ENCODE results near the gene TMPRSS2.
"Not testable (repeated sequence)": the region's sequence is repeated elsewhere in the genome, so short reads cannot be mapped to it uniquely, and the experiment has no call there.

TMPRSS2 gene

DNA sequence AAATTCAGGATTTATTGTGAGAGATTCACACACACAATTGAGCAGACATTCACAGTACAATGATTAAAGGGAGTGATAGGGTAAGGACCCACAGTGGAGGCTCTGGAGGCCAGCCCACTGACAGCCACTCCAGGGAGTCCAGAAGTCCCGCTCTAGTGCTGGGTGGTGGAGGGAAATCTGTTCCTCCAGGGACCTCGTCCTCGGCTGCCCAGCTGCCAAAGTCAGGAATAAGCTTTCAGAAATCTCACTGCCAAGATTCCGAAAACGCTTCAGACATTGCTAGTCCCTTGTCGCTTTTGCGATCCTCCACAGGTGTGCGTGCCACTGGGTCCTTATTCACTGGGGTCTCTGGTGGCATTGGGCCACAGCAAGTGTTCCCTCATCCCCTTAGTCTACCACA lies 79.6 kb downstream of the TMPRSS2 start:
- DNase-seq (ENCODE audit: low read depth in 1 of 2, low spot score in 1 of 2): no peak

DNA sequence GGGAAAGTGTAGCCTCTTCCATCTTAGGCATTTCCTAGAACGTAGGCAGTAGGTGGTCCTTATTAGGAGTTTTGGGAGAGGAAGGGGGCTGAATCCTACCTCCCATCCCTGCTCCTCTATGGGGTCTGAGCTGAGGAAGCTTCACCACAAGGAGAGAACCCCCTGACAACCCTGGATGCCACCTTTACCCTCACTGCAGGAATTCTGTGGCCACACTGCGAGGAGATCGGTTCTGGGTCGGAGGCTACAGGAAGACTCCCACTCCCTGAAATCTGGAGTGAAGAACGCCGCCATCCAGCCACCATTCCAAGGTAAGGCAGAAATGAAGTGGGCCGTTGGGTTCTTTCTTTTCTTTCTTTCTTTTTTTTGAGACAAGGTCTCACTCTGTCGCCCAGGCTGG lies 80.4 kb downstream of the TMPRSS2 start:
- DNase-seq (ENCODE audit: low read depth in 1 of 2, low spot score in 1 of 2): no peak

DNA sequence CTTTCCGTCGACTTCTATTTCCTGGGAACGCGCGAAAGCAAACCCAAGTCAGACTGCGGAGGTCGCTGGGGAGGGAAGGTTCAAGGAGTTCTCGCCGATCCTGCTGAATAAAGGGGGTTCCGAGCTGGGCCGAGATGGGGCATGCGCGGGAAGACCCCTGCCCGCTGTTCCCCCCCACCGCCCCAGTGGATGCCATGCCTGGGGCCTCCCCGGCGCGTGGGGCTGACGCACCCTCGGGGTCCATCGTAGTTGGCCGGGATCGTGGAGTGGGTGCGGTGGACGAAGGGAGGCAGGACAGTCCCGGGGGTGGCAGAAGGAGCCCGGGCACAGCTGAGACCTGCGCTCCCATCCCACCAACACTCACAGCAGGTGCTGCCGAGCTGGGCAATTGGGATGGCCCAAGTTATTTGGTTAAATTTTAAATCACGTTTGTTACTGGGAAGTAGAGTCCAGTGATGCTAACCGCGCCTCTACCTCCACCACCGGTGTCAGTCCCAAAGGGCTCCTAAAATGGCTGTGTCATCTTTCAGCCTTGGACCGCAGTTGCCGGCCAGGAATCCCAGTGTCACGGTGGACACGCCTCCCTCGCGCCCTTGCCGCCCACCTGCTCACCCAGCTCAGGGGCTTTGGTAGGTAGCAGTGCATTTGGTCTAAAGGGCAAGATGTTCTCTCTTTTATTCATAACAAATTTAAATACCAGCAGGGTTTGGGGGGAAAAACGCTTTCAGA lies 81.1 kb downstream of the TMPRSS2 start:
- DNase-seq (ENCODE audit: low read depth in 1 of 2, low spot score in 1 of 2): no peak

DNA sequence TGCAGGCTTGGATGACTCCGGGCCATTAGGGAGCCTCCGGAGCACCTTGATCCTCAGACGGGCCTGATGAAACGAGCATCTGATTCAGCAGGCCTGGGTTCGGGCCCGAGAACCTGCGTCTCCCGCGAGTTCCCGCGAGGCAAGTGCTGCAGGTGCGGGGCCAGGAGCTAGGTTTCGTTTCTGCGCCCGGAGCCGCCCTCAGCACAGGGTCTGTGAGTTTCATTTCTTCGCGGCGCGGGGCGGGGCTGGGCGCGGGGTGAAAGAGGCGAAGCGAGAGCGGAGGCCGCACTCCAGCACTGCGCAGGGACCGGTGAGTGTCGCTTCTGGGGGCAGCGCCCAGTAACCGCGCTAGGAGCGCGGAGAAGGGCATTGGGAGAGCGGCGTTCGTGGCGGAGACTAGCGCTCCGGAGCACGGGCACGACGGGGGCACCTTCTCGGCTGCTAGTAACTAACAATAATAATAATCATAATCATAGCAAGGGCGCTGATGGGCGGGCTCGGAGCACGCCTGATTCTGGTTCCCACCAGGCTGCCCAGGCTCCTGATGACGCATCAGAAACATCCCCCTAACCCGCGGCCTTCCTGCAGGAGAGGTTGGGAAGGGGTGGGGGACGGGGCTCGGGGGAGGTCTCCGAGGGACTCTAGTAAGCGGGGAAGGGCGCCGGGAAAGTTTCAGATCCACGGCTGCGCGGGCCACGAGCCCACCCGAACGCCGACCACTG lies 81.8 kb downstream of the TMPRSS2 start, which contains the start of gene MX1:
MX1 (plus strand) TSS at position 286 of the 722 bp plus-strand sequence. CDS start 5,832 bp downstream, outside the sequence.
- peak; percentile 67 to 73 for DNase-seq (ENCODE audit: low read depth in 1 of 2, low spot score in 1 of 2)

DNA sequence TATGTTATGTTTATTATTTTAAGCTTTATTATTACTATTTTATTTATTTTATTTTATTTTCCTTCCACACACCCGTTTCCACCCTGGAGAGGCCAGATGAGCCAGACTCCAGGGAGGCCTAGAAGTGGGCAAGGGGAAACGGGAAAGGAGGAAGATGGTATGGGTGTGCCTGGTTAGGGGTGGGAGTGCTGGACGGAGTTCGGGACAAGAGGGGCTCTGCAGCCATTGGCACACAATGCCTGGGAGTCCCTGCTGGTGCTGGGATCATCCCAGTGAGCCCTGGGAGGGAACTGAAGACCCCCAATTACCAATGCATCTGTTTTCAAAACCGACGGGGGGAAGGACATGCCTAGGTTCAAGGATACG lies 82.4 kb downstream of the TMPRSS2 start:
- DNase-seq (ENCODE audit: low read depth in 1 of 2, low spot score in 1 of 2): no peak

DNA sequence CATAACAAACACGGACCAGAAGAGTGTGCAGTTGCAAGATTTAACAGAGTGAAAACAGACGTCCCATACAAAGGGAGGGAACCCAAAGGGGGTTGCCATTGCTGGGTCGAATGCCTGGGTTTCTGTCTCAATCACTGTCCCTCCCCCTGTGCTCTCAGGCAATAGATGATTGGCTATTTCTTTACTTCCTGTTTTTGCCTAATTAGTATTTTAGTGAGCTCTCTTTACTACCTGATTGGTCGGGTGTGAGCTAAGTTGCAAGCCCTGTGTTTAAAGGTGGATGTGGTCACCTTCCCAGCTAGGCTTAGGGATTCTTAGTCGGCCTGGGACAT lies 84.7 kb downstream of the TMPRSS2 start:
- not testable (repeated sequence) for DNase-seq (ENCODE audit: low read depth in 1 of 2, low spot score in 1 of 2)

DNA sequence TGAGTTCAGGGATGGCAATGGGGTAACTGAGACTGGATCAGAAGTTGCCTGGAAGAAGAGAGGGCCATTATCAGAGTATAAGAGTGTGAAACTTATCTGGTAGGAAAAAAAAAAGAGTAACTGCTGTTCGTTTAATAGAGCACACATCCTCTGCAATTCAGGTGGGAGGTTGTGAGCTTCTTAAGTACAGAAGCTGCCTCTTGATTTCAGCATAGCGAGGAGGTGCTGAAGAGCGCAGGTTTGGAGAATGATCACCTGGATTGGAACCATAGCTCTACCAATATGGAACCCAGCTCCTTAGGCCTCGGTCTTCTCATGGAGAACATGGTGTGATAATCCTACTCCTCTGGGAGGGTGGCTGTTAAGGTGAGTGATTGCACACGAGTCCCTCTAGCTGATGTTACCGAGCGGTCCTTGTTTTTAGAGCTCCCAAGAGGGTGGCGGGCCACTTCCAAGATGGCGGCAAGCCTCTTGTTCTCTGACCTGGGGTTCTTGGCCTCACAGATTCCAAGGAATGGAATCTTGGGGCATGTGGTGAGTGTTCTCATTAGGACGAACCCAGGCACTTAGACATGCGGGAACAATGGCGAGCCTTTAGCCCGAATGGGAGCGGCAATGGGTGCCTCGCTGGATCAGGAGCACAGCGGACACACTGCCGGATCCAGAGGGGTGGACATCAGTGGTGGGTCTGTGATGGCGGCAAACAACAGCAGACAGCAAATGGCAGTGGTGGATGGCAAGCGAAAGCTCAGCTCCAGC lies 85.2 kb downstream of the TMPRSS2 start:
- no peak for DNase-seq (ENCODE audit: low read depth in 1 of 2, low spot score in 1 of 2)

DNA sequence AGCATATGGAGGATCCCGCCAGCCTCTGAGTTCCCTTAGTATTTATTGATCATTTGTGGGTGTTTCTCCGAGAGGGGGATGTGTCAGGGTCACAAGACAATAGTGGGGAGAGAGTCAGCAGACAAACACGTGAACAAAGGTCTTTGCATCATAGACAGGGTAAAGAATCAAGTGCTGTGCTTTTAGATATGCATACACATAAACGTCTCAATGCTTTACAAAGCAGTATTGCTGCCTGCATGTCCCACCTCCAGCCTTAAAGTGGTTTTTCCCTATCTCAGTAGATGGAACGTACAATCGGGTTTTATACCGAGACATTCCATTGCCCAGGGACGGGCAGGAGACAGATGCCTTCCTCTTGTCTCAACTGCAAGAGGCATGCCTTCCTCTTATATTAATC lies 87.0 kb downstream of the TMPRSS2 start:
- DNase-seq (ENCODE audit: low read depth in 1 of 2, low spot score in 1 of 2): not testable (repeated sequence)

DNA sequence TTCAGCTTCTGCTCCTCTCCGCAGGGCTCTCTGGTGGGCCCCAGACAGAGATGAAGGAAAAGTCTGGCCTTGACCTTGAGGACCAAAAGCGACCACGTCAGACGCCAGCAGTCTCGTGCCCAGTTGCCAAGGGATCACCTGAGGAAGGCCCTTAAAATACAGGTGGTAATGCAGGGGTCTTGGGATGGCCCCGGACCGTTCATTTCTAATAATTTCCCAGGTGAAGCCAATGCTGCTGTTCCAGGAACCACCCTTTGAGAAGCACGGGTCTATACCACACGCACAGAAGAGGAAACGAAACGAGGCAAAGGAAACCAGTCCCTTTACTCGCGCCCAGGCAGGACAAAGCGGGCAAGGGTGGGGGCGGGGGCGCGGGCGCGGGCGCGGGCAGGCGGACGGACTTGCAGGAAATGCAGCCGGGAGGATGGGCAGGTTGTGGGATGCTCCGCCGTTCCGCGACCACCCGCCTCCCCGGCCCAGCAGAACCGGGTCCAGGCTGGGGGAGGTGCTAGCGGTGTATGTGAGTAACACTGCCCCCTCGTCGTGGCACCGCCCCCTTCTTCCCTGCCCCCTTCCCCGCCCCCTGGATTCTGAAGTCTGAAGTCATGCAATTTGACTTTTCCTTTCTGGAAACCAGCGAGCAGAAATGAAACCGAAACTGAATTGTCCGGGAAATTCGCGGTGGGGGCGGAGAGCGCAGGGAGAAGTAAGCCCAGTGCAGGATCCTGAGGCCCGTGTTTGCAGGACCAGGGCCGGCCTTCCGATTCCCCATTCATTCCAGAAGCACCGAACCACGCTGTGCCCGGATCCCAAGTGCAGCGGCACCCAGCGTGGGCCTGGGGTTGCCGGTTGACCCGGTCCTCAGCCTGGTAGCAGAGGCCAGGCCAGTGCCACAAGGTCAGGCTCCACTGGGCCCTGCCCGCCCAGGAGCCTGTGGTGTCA lies 87.8 kb downstream of the TMPRSS2 start:
- peak in 1 of 2 donors; percentile 22 for DNase-seq (ENCODE audit: low read depth in 1 of 2, low spot score in 1 of 2)

DNA sequence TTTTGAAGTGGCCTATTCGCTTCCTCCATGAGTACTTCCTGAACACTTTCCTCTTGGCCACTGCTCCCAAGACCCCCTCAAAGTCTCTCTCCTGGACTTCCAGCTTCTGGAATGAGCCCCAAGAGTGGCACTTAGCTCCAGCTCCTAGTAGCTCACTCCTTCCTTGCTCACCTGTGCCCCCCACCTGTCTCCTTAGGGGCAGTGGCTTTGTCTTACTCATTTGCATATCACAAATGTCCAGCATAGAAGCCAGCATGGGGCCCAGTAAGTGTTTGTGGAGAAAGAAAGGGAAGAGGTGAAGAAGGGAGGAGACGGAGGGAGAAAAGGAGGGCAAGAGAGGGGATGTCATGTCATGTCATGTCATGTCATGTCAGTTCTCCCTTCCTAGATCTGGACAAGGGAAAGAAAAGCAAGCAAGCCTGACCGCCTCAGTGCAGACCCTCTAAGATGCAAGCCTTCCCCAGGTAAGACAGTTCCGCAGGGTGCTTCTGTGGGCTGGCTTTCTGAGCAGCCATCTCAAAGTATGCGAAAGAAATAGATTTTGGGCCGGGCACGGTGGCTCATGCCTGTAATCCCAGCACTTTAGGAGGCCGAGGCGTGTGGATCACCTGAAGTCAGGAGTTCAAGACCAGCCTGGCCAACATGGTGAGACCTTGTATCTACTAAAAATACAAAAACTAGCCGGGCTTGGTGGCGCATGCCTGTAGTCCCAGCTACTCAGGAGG lies 88.8 kb downstream of the TMPRSS2 start:
- no peak for DNase-seq (ENCODE audit: low read depth in 1 of 2, low spot score in 1 of 2)

DNA sequence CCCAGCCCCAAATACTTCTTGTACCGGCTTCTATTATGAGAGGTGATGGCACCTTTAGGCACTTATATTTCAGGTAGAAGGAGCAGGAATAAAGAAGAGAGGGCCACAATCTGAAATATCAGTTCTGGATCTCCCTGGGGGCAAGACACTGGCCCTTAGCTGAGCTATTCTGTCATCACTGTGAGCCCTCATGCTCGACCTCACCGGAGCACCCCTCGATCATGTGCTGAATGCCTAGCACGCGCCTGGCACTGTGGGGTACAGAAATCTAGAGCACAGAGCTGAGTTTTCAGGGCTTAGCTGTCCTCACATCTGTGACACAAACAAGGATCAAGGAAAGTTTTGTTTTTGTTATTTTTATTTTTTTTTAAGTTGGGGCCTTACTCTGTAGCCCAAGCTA lies 89.6 kb downstream of the TMPRSS2 start:
- no peak for DNase-seq (ENCODE audit: low read depth in 1 of 2, low spot score in 1 of 2)

DNA sequence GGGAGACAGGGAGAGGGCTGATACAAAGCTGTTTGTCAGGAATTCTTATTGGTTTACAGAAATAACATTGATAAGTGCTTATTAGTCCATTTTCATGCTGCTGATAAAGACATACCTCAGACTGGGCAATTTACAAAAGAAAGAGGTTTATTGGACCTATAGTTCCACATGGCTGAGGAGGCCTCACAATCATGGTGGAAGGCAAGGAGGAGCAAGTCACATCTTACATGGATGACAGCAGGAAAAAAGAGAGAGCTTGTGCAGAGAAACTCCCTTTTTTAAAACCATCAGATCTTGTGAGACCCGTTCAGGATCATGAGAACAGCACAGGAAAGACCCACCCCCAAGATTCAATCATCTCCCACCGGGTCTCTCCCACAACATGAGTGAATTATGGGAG lies 90.5 kb downstream of the TMPRSS2 start:
- not testable (repeated sequence) for DNase-seq (ENCODE audit: low read depth in 1 of 2, low spot score in 1 of 2)
